A549 (cell line): ENCODE measurements around the gene RPS24.

Source experiments
- CBX8 ChIP-seq: fragments of 200-600 bp; sonication (generic); IDR thresholded peaks from 2 replicates; pipeline ENCODE4 v1.6.1; 2016
- CEBPB ChIP-seq, 2 experiments: fragments of >200 bp in 1 of 2; sonication (Bioruptor Twin) in 1 of 2; formaldehyde crosslinking in 1 of 2; IDR thresholded peaks; 2 replicates each; pipeline ENCODE4 v1.6.1; 2012 to 2016
- EP300 ChIP-seq, 2 experiments: fragments of >200 bp; sonication (Bioruptor Twin); formaldehyde crosslinking; IDR thresholded peaks; 2 replicates in 1 of 2; 3 replicates in 1 of 2; pipeline ENCODE4 v1.6.1; 2016 to 2017
- MAFK ChIP-seq: fragments of 450-650 bp; IDR thresholded peaks from 2 replicates; pipeline ENCODE4 v1.6.1; 2014; ENCODE audit not compliant: partially characterized antibody
- MAX ChIP-seq: IDR thresholded peaks from 2 replicates; pipeline ENCODE4 v1.6.1; 2012
- POLR2A ChIP-seq: IDR thresholded peaks from 2 replicates; pipeline ENCODE4 v1.6.1; 2012; ENCODE audit warnings: mild to moderate bottlenecking, low read length
- SMC3 ChIP-seq: fragments of >200 bp; sonication (Bioruptor Twin); formaldehyde crosslinking; IDR thresholded peaks from 3 replicates; pipeline ENCODE4 v1.6.1; 2018; ENCODE audit warnings: inconsistent platforms

GRCh38 chr10:78035025-78035424, 1.4 kb downstream of the RPS24 start:
- TF ChIP-seq EP300 (IDR thresholded peaks at IDR 0.05) (no peak), MAFK (no peak), SMC3 (no peak), CBX8 (no peak), CEBPB (IDR thresholded peaks at IDR 0.05) (no peak), POLR2A (no peak), MAX (no peak)
